ENCODE data around the gene HSD11B2.

DNA sequence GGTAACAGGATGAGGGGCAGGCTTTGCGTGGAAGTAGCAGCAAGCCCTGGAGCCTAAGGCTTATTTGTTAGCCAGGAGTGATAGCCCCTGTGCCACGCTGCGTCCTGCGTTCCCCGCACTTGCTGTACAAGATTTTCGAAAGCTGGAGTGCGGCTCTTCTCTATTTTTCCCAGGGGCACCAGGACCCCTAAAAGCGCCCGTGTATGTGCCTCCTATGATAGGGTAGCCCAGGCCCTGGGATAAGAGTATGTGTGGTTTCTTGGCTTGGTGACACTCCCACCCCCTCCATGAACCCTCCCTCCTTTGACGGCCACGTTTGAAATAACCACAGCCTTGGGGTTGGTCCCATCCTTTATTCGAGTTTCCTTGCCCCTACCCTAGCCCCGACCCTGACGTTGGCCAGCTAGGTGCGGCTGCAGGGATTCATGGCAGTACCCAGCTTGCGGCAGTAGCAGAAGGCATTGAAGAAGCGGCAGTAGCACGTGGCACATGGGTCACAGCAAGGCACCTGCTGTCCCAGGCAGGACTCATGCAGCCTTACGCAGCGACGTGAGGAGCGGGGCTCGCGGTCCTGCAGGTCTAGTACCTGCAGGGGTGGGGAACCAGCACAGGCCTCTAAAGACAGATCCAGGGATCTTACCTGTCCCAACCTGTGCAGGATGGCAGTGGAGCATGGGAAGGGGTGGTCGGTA, 51.5 kb downstream of the HSD11B2 start:
- no peak for TF ChIP-seq YY1 (IDR thresholded peaks at IDR 0.05; ENCODE audit: insufficient read depth, insufficient read length)
- no peak for TF ChIP-seq SUZ12 (IDR thresholded peaks at IDR 0.05; ENCODE audit: extremely low read depth, insufficient read depth, insufficient read length)

All from NT2/D1 (cell line).